ENCODE measurements around the gene PCIF1. TPM values are rescaled to one million over a fixed set of nuclear protein-coding genes. Genes with fewer than 3 reads are reported as not detected.

The PCIF1 gene
- total RNA-seq, 4 donors from 2014 or later, result 34.5 to 63.2 (median 41.3) TPM

- intact Hi-C loops (cut with DNase I; ENCODE audit: low total_unique reads), result no loop called here
- H3K4me3 ChIP-seq (ENCODE audit: low read depth, poor library complexity, severe bottlenecking), result no peak overlapping the region
- no peak for TF ChIP-seq CTCF (IDR thresholded peaks at IDR 0.05)
- TF ChIP-seq POLR2A (IDR thresholded peaks at IDR 0.05), result no peak
- no peak for DNase-seq (ENCODE audit: low spot score in 2 of 2)
- WGBS, 2 donors, result 79 to 87% methylated on average over 19 of the region's 19 CpGs
These were observed 10.6 kb downstream of the PCIF1 start for GRCh38 chr20:45944965-45945677.

GRCh38 chr20:45945678-45946148 lies 11.2 kb downstream of the PCIF1 start:
- intact Hi-C loops (cut with DNase I; ENCODE audit: low total_unique reads), result no loop called here
- H3K4me3 ChIP-seq (ENCODE audit: low read depth, poor library complexity, severe bottlenecking), result no peak overlapping the region
- peak in 1 of 2 donors; percentile 79 for DNase-seq (ENCODE audit: low spot score in 2 of 2)
- TF ChIP-seq POLR2A (IDR thresholded peaks at IDR 0.05) (no peak), CTCF (IDR thresholded peaks at IDR 0.05) (no peak)
- 81 to 82% methylated on average over 12 to 13 of the region's 13 CpGs for WGBS, 2 donors

- H3K4me3 ChIP-seq (ENCODE audit: low read depth, poor library complexity, severe bottlenecking), result no peak overlapping the region
- TF ChIP-seq CTCF (IDR thresholded peaks at IDR 0.05) (no peak), POLR2A (IDR thresholded peaks at IDR 0.05) (no peak)
- WGBS, 2 donors, result 70 to 72% methylated on average over 18 to 20 of the region's 20 CpGs
- peak; percentile 91 to 93 for DNase-seq (ENCODE audit: low spot score in 2 of 2)
- intact Hi-C loops (cut with DNase I; ENCODE audit: low total_unique reads), result no loop called here
These were observed 11.9 kb downstream of the PCIF1 start for GRCh38 chr20:45946149-45946970.

DNA sequence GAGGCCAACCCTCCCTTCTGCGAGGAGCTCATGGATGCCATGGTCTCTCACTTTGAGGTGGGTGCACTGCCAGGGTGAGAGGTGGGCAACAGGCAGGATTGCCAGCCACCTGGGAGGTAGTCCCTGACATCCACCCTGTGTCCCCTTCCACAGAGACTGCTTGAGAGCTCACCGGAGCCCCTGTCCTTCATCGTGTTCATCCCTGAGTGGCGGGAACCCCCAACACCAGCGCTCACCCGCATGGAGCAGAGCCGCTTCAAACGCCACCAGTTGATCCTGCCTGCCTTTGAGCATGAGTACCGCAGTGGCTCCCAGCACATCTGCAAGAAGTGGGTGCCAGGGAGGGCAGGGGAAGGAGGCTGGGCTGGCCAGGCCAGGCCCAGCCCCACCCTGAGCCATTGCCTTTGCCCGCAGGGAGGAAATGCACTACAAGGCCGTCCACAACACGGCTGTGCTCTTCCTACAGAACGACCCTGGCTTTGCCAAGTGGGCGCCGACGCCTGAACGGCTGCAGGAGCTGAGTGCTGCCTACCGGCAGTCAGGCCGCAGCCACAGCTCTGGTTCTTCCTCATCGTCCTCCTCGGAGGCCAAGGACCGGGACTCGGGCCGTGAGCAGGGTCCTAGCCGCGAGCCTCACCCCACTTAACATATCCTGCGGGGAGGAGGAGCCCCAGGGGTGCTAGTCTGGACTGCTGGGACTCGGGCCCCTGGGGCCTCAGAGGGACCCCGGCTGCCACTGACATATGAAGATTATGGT lies 12.8 kb downstream of the PCIF1 start:
- WGBS, 2 donors, result 81 to 86% methylated on average over 25 to 26 of the region's 29 CpGs
- H3K4me3 ChIP-seq (ENCODE audit: low read depth, poor library complexity, severe bottlenecking), result no peak overlapping the region
- peak in 1 of 2 donors; percentile 82 for DNase-seq (ENCODE audit: low spot score in 2 of 2)
- intact Hi-C loops (cut with DNase I; ENCODE audit: low total_unique reads), result no loop called here
- TF ChIP-seq CTCF (IDR thresholded peaks at IDR 0.05) (no peak), POLR2A (IDR thresholded peaks at IDR 0.05) (no peak)

GRCh38 chr20:45948261-45948733 lies 13.8 kb downstream of the PCIF1 start:
- TF ChIP-seq CTCF (IDR thresholded peaks at IDR 0.05) (no peak), POLR2A (IDR thresholded peaks at IDR 0.05) (no peak)
- 74 to 89% methylated on average over 3 to 5 of the region's 7 CpGs for WGBS, 2 donors
- DNase-seq (ENCODE audit: low spot score in 2 of 2), result no peak
- intact Hi-C loops (cut with DNase I; ENCODE audit: low total_unique reads), result no loop called here
- no peak overlapping the region for H3K4me3 ChIP-seq (ENCODE audit: low read depth, poor library complexity, severe bottlenecking)
